ENCODE results near the gene ADAMTS8. TPM values are rescaled to one million over a fixed set of nuclear protein-coding genes. Genes with fewer than 3 reads are reported as not detected.

Gene ADAMTS8
- polyA plus RNA-seq, 1 donor from 2014 or later = not detected

Other genes starting within 250 kb of the ADAMTS8 start
- 5.8 TPM for gene ZBTB44, start 113.7 kb downstream of the ADAMTS8 start, polyA plus RNA-seq
- gene ADAMTS15, start 20.0 kb upstream of the ADAMTS8 start, polyA plus RNA-seq = not detected